HL-60 (cell line): ENCODE data around the gene CLRN1.
A peak's percentile ranks its signal among the peaks of the same experiment; 100 is the strongest.

ENCODE experiments used
- DNase-seq, 2 experiments: peaks; one replicate each; pipeline ENCODE4 v3.0.0-alpha.2; 2010 to 2020; ENCODE audit warnings: low read depth in 1 of 2, low spot score in 1 of 2
- H3K27ac ChIP-seq: fragments of 250-450 bp; sonication (Bioruptor Pico); replicated peaks from 2 replicates; pipeline ENCODE4 v1.5.1; 2020; ENCODE audit warnings: mild to moderate bottlenecking, moderate library complexity
- H3K27me3 ChIP-seq: fragments of 250-450 bp; sonication (Bioruptor Pico); 2 replicates; pipeline ENCODE4 v1.5.1; 2021; ENCODE audit warnings: mild to moderate bottlenecking, moderate library complexity; ENCODE audit not compliant: insufficient read depth, poor library complexity, severe bottlenecking
- H3K4me3 ChIP-seq: replicated peaks from 2 replicates; pipeline ENCODE4 v1.5.1; 2011; ENCODE audit warnings: mild to moderate bottlenecking, control low read depth, low read length; ENCODE audit not compliant: insufficient read depth
- GABPA ChIP-seq: IDR thresholded peaks from 2 replicates; pipeline ENCODE4 v1.6.1; 2012; ENCODE audit warnings: low read depth
- POLR2AphosphoS5 ChIP-seq: IDR thresholded peaks from 2 replicates; pipeline ENCODE4 v1.6.1; 2012; ENCODE audit warnings: low read depth
- REST ChIP-seq: IDR thresholded peaks from 2 replicates; pipeline ENCODE4 v1.6.1; 2012; ENCODE audit warnings: low read depth; ENCODE audit not compliant: insufficient replicate concordance
- SPI1 ChIP-seq: IDR thresholded peaks from 2 replicates; pipeline ENCODE4 v1.6.1; 2012; ENCODE audit warnings: low read depth, mild to moderate bottlenecking, borderline replicate concordance
- TF ChIP-seq, protein P1 (sequence below): IDR thresholded peaks from one replicate; pipeline ENCODE4 v1.5.1; 2011; ENCODE audit warnings: low read length, control low read depth, inconsistent platforms; ENCODE audit not compliant: insufficient read depth

CLRN1 gene

GRCh38 chr3:150898046-150898754, 74.3 kb downstream of the CLRN1 start:
- no peak for DNase-seq
- TF ChIP-seq REST: no peak
- no peak for TF ChIP-seq SPI1
- TF ChIP-seq, protein P1, sequence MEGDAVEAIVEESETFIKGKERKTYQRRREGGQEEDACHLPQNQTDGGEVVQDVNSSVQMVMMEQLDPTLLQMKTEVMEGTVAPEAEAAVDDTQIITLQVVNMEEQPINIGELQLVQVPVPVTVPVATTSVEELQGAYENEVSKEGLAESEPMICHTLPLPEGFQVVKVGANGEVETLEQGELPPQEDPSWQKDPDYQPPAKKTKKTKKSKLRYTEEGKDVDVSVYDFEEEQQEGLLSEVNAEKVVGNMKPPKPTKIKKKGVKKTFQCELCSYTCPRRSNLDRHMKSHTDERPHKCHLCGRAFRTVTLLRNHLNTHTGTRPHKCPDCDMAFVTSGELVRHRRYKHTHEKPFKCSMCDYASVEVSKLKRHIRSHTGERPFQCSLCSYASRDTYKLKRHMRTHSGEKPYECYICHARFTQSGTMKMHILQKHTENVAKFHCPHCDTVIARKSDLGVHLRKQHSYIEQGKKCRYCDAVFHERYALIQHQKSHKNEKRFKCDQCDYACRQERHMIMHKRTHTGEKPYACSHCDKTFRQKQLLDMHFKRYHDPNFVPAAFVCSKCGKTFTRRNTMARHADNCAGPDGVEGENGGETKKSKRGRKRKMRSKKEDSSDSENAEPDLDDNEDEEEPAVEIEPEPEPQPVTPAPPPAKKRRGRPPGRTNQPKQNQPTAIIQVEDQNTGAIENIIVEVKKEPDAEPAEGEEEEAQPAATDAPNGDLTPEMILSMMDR: no peak
- no peak for TF ChIP-seq GABPA
- TF ChIP-seq POLR2AphosphoS5: no peak
- Histone ChIP-seq H3K27me3 (no peaks in the 10 kb centered on the region), H3K27ac (no peak overlapping the region), H3K4me3 (no peak overlapping the region)

GRCh38 chr3:150897592-150897991, 74.9 kb downstream of the CLRN1 start:
- H3K4me3 ChIP-seq: no peak overlapping the region
- DNase-seq: no peak
- no peak overlapping the region for H3K27ac ChIP-seq
- no peaks in the 10 kb centered on the region for H3K27me3 ChIP-seq
- TF ChIP-seq REST (no peak), POLR2AphosphoS5 (no peak), SPI1 (no peak), GABPA (no peak)
- TF ChIP-seq, protein P1: no peak

GRCh38 chr3:150890831-150891230, 81.7 kb downstream of the CLRN1 start:
- H3K4me3 ChIP-seq: no peak overlapping the region
- DNase-seq: no peak
- peak overlapping the region; percentile 21; the same call in 1 of the 2 replicates for H3K27ac ChIP-seq
- H3K27me3 ChIP-seq: no peaks in the 10 kb centered on the region
- TF ChIP-seq REST (no peak), GABPA (no peak), SPI1 (no peak), POLR2AphosphoS5 (no peak)
- TF ChIP-seq, protein P1: no peak
